CD4-positive, CD25-positive, alpha-beta regulatory T cell (primary cell): ENCODE results near the gene TRIM56. TPM values are rescaled to one million over a fixed set of nuclear protein-coding genes. Genes with fewer than 3 reads are reported as not detected.
A peak's percentile ranks its signal among the peaks of the same experiment; 100 is the strongest.
"Not testable (repeated sequence)": the region's sequence is repeated elsewhere in the genome, so short reads cannot be mapped to it uniquely, and the experiment has no call there.

Experiments
- ATAC-seq, 2 donors: fragments of 150-1000 bp; cut with Tn5 transposase; one replicate each; pipeline ENCODE4 v1.10.0; 2021; ENCODE audit warnings: low read depth in 2 of 2, moderate number of reproducible peaks in 2 of 2, moderate library complexity in 1 of 2
- DNase-seq, 3 donors: peaks; one replicate each; pipeline versions ENCODE4 v3.0.0 to v3.0.0-alpha.2; 2012 to 2022; ENCODE audit warnings: mixed read lengths in 1 of 3
- H3K27ac ChIP-seq: one replicate; pipeline ENCODE4 v1.7.0; 2013; ENCODE audit warnings: mild to moderate bottlenecking, low read length; ENCODE audit not compliant: insufficient read depth, poor library complexity, severe bottlenecking
- H3K27me3 ChIP-seq: one replicate; pipeline ENCODE4 v1.7.0; 2013; ENCODE audit warnings: low read length; ENCODE audit not compliant: control insufficient read depth, insufficient read depth
- H3K36me3 ChIP-seq: one replicate; pipeline ENCODE4 v1.7.0; 2013; ENCODE audit warnings: mild to moderate bottlenecking, low read length, moderate library complexity; ENCODE audit not compliant: control insufficient read depth, insufficient read depth
- H3K4me1 ChIP-seq: 2 replicates; pipeline ENCODE4 v1.7.0; 2013; ENCODE audit warnings: mild to moderate bottlenecking, low read length; ENCODE audit not compliant: insufficient read depth, control insufficient read depth, poor library complexity, severe bottlenecking
- H3K4me3 ChIP-seq: one replicate; pipeline ENCODE4 v1.7.0; 2013; ENCODE audit warnings: low read depth, mild to moderate bottlenecking, low read length, moderate library complexity
- H3K9me3 ChIP-seq, 2 experiments: 1 replicate in 1 of 2; 2 replicates in 1 of 2; pipeline ENCODE4 v1.7.0; 2013; ENCODE audit warnings: low read length in 2 of 2, mild to moderate bottlenecking in 1 of 2, moderate library complexity in 1 of 2; ENCODE audit not compliant: control insufficient read depth in 2 of 2
- H3K27ac Mint-ChIP-seq, 3 donors: one replicate each; pipeline ENCODE4 v1.8.0; 2020 to 2022; ENCODE audit warnings: mild to moderate bottlenecking in 3 of 3, mixed read lengths in 3 of 3, moderate library complexity in 2 of 3
- H3K27me3 Mint-ChIP-seq: one replicate; pipeline ENCODE4 v1.8.0; 2022; ENCODE audit warnings: mild to moderate bottlenecking, mixed read lengths
- H3K36me3 Mint-ChIP-seq: one replicate; pipeline ENCODE4 v1.8.0; 2020; ENCODE audit warnings: mixed read lengths
- H3K4me1 Mint-ChIP-seq, 4 donors: one replicate each; pipeline ENCODE4 v1.8.0; 2020 to 2022; ENCODE audit warnings: mixed read lengths in 4 of 4, mild to moderate bottlenecking in 1 of 4
- H3K4me3 Mint-ChIP-seq, 4 donors: one replicate each; pipeline ENCODE4 v1.8.0; 2020 to 2022; ENCODE audit warnings: mild to moderate bottlenecking in 4 of 4, mixed read lengths in 4 of 4, moderate library complexity in 3 of 4
- H3K9me3 Mint-ChIP-seq, 7 donors: one replicate each; pipeline ENCODE4 v1.8.0; 2020 to 2022; ENCODE audit warnings: mixed read lengths in 7 of 7, mild to moderate bottlenecking in 3 of 7, moderate library complexity in 2 of 7
- polyA plus RNA-seq, 4 donors: library from polyadenylated mRNA; unstranded; fragments of 300-500 nt; fragmentation: Illumina TruSeq; gene quantifications; one replicate each; pipeline ENCODE4 v1.2.3, GENCODE V29; 2021
- total RNA-seq: library from RNA; stranded (reverse); gene quantifications from one replicate; pipeline ENCODE4 v1.2.3, GENCODE V29; 2022

The TRIM56 gene
- total and polyA plus RNA-seq, 5 donors from 2014 or later = 3.5 to 44.6 (median 7.3) TPM

DNA sequence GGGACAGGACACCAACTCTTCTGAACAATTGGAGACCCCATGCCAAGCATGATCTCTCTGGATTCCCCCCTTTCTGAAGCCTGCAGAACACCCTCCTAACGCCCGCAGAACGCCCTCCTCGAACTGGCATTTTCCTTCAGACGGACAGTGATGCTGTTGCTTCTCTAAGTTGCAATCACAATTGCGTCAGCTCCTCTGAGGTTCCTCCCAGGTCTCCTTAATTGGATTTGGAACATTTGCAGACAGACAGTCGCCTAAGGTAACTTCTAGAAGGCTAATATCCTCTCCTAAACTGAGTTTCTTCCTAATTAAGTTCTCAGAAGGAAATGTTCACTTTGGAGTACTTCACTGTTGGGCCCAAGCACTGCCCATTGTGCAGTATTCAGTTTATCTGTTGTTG is 21.1 kb downstream of the TRIM56 start:
- Histone ChIP-seq H3K4me3 (no peak overlapping the region), H3K9me3 (no peaks in the 10 kb centered on the region), H3K36me3 (no peaks in the 10 kb centered on the region), H3K27ac (no peak overlapping the region), H3K4me1 (no peaks in the 10 kb centered on the region), H3K27me3 (no peaks in the 10 kb centered on the region)
- peaks cover 0 to 1% (median 0%) of the 10 kb centered on the region in 7 donors for H3K9me3 Mint-ChIP-seq
- H3K4me3 Mint-ChIP-seq = no peak overlapping the region
- peak overlapping the region in 1 of 3 donors; percentile 48 for H3K27ac Mint-ChIP-seq
- DNase-seq (no peak), ATAC-seq (no peak)
- no peaks in the 10 kb centered on the region for H3K4me1 Mint-ChIP-seq
- H3K36me3 Mint-ChIP-seq = no peaks in the 10 kb centered on the region
- H3K27me3 Mint-ChIP-seq = peaks cover 19% of the 10 kb centered on the region

- no peaks in the 10 kb centered on the region for H3K4me1 Mint-ChIP-seq
- Histone ChIP-seq H3K36me3 (no peaks in the 10 kb centered on the region), H3K4me1 (no peaks in the 10 kb centered on the region), H3K27me3 (no peaks in the 10 kb centered on the region), H3K9me3 (no peaks in the 10 kb centered on the region), H3K27ac (no peak overlapping the region), H3K4me3 (no peak overlapping the region)
- peaks cover 0 to 1% (median 0%) of the 10 kb centered on the region in 7 donors for H3K9me3 Mint-ChIP-seq
- DNase-seq (no peak), ATAC-seq (no peak)
- no peak overlapping the region for H3K4me3 Mint-ChIP-seq
- H3K27me3 Mint-ChIP-seq = peaks cover 21% of the 10 kb centered on the region
- no peak overlapping the region for H3K27ac Mint-ChIP-seq
- H3K36me3 Mint-ChIP-seq = no peaks in the 10 kb centered on the region
These were observed 23.1 kb downstream of the TRIM56 start for GRCh38 chr7:101108330-101108857.

GRCh38 chr7:101108961-101109360 is 23.7 kb downstream of the TRIM56 start:
- peaks cover 17% of the 10 kb centered on the region for H3K27me3 Mint-ChIP-seq
- no peak overlapping the region for H3K4me3 ChIP-seq
- no peaks in the 10 kb centered on the region for H3K27me3 ChIP-seq
- H3K4me1 ChIP-seq = no peaks in the 10 kb centered on the region
- ATAC-seq (no peak), DNase-seq (no peak)
- no peak overlapping the region for H3K4me3 Mint-ChIP-seq
- no peaks in the 10 kb centered on the region for H3K36me3 Mint-ChIP-seq
- H3K9me3 ChIP-seq = no peaks in the 10 kb centered on the region
- no peak overlapping the region for H3K27ac Mint-ChIP-seq
- H3K9me3 Mint-ChIP-seq = peaks cover 0 to 1% (median 0%) of the 10 kb centered on the region in 7 donors
- no peaks in the 10 kb centered on the region for H3K36me3 ChIP-seq
- H3K4me1 Mint-ChIP-seq = no peaks in the 10 kb centered on the region
- H3K27ac ChIP-seq = no peak overlapping the region

- Mint-ChIP-seq H3K27me3 (peaks cover 17% of the 10 kb centered on the region), H3K9me3 (peaks cover 0 to 2% (median 0%) of the 10 kb centered on the region in 7 donors), H3K27ac (no peak overlapping the region), H3K4me1 (no peaks in the 10 kb centered on the region), H3K36me3 (no peaks in the 10 kb centered on the region), H3K4me3 (no peak overlapping the region)
- no peaks in the 10 kb centered on the region for H3K27me3 ChIP-seq
- no peaks in the 10 kb centered on the region for H3K9me3 ChIP-seq
- ATAC-seq (no peak), DNase-seq (no peak)
- no peaks in the 10 kb centered on the region for H3K36me3 ChIP-seq
- no peaks in the 10 kb centered on the region for H3K4me1 ChIP-seq
- no peak overlapping the region for H3K27ac ChIP-seq
- no peak overlapping the region for H3K4me3 ChIP-seq
These were observed 24.1 kb downstream of the TRIM56 start for GRCh38 chr7:101109368-101109767.

GRCh38 chr7:101111261-101111660 is 26.0 kb downstream of the TRIM56 start:
- H3K27ac Mint-ChIP-seq = no peak overlapping the region

DNA sequence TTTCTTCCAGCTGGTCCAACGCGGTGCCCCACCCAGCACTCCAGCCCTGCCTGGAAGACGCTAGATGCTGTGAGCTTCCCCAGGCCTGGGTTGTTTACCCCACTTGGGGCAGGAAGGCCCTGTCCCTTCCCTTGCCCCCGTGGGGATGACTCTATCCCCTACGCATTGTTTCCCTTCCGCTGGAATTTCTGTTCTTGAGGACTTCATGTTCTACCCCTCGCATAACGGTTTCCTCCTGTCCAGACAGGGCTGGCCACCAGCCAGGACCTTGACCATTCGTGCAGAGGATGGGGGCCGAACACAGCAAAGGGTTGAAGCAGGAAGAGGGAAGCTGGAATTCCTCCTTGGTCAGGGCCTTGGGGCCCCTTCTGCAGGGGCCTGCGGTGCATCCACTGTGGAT is 27.0 kb downstream of the TRIM56 start:
- no peaks in the 10 kb centered on the region for H3K36me3 Mint-ChIP-seq
- H3K9me3 ChIP-seq = no peaks in the 10 kb centered on the region
- peaks cover 19% of the 10 kb centered on the region for H3K27me3 Mint-ChIP-seq
- H3K4me1 ChIP-seq = no peaks in the 10 kb centered on the region
- H3K9me3 Mint-ChIP-seq = peaks cover 0 to 2% (median 0%) of the 10 kb centered on the region in 7 donors
- DNase-seq = no peak
- H3K4me3 ChIP-seq = no peak overlapping the region
- no peaks in the 10 kb centered on the region for H3K4me1 Mint-ChIP-seq
- no peak overlapping the region for H3K4me3 Mint-ChIP-seq
- no peak overlapping the region for H3K27ac Mint-ChIP-seq
- H3K27ac ChIP-seq = no peak overlapping the region
- H3K27me3 ChIP-seq = no peaks in the 10 kb centered on the region
- ATAC-seq = no peak
- H3K36me3 ChIP-seq = no peaks in the 10 kb centered on the region

More at GRCh38 chr7:101111261-101111660, 26.0 kb downstream of the TRIM56 start:
- ATAC-seq (no peak), DNase-seq (no peak)
- H3K4me1 ChIP-seq = no peaks in the 10 kb centered on the region
- no peaks in the 10 kb centered on the region for H3K27me3 ChIP-seq
- no peak overlapping the region for H3K27ac ChIP-seq
- no peaks in the 10 kb centered on the region for H3K9me3 ChIP-seq
- Mint-ChIP-seq H3K27me3 (peaks cover 22% of the 10 kb centered on the region), H3K4me3 (no peak overlapping the region), H3K36me3 (no peaks in the 10 kb centered on the region), H3K4me1 (no peaks in the 10 kb centered on the region), H3K9me3 (peaks cover 0 to 2% (median 0%) of the 10 kb centered on the region in 7 donors)
- no peak overlapping the region for H3K4me3 ChIP-seq
- no peaks in the 10 kb centered on the region for H3K36me3 ChIP-seq

GRCh38 chr7:101113140-101113539 is 27.9 kb downstream of the TRIM56 start:
- H3K9me3 Mint-ChIP-seq, H3K27me3 ChIP-seq, H3K4me3 Mint-ChIP-seq, H3K36me3 ChIP-seq, H3K27ac Mint-ChIP-seq, H3K4me1 Mint-ChIP-seq, H3K36me3 Mint-ChIP-seq, ATAC-seq, DNase-seq, H3K4me3 ChIP-seq, H3K4me1 ChIP-seq, H3K27ac ChIP-seq, H3K9me3 ChIP-seq: not testable (repeated sequence)
- H3K27me3 Mint-ChIP-seq = peaks cover 14% of the 10 kb centered on the region

GRCh38 chr7:101113836-101114235 is 28.6 kb downstream of the TRIM56 start:
- Mint-ChIP-seq H3K9me3 (peaks cover 0 to 2% (median 0%) of the 10 kb centered on the region in 7 donors), H3K27ac (no peak overlapping the region), H3K4me3 (no peak overlapping the region), H3K36me3 (no peaks in the 10 kb centered on the region), H3K27me3 (peaks cover 14% of the 10 kb centered on the region), H3K4me1 (no peaks in the 10 kb centered on the region)
- DNase-seq = no peak
- Histone ChIP-seq H3K4me3 (no peak overlapping the region), H3K36me3 (no peaks in the 10 kb centered on the region), H3K4me1 (no peaks in the 10 kb centered on the region), H3K9me3 (no peaks in the 10 kb centered on the region), H3K27me3 (no peaks in the 10 kb centered on the region), H3K27ac (no peak overlapping the region)
- no peak for ATAC-seq
